Keratinocyte (primary cell): Measurements from ENCODE around the gene CLEC7A. TPM values are rescaled to one million over a fixed set of nuclear protein-coding genes. Genes with fewer than 3 reads are reported as not detected.

ENCODE experiments used
- DNase-seq: peaks from one replicate; pipeline ENCODE4 v3.0.0-alpha.2; 2011; ENCODE audit warnings: low read depth, missing footprints, low spot score
- FAIRE-seq: peaks from 2 replicates; lab custom pipeline; 2011; peaks lifted over from hg19 to GRCh38; lab: Jason Lieb, UNC
- H2AFZ ChIP-seq: 2 replicates; pipeline ENCODE4 v1.6.0; 2012; ENCODE audit warnings: low read length, control low read depth, inconsistent platforms; ENCODE audit not compliant: control insufficient read depth
- H3K27ac ChIP-seq: 2 replicates; pipeline ENCODE4 v1.5.1; 2011; ENCODE audit warnings: low read length; ENCODE audit not compliant: control insufficient read depth, insufficient read depth
- H3K27me3 ChIP-seq: 3 replicates; pipeline ENCODE4 v1.6.0; 2011; ENCODE audit warnings: low read length; ENCODE audit not compliant: control insufficient read depth, insufficient read depth; ENCODE audit errors: extremely low read depth
- H3K36me3 ChIP-seq, 2 experiments: 2 replicates in 1 of 2; 3 replicates in 1 of 2; pipeline ENCODE4 v1.5.1; 2011; ENCODE audit warnings: low read length in 2 of 2, mild to moderate bottlenecking in 1 of 2; ENCODE audit not compliant: control insufficient read depth in 2 of 2, insufficient read depth in 2 of 2; ENCODE audit errors: extremely low read depth in 1 of 2
- H3K4me1 ChIP-seq: 3 replicates; pipeline ENCODE4 v1.5.1; 2011; ENCODE audit warnings: low read length; ENCODE audit not compliant: control insufficient read depth, insufficient read depth; ENCODE audit errors: extremely low read depth
- H3K4me2 ChIP-seq: 3 replicates; pipeline ENCODE4 v1.6.0; 2011; ENCODE audit warnings: low read depth, low read length; ENCODE audit not compliant: control insufficient read depth, insufficient read depth; ENCODE audit errors: extremely low read depth
- H3K4me3 ChIP-seq, 3 experiments: fragments of 200-600 bp in 1 of 3; sonication (generic) in 1 of 3; 2 replicates in 2 of 3; 3 replicates in 1 of 3; pipeline ENCODE4 v1.5.1; 2011 to 2016; ENCODE audit warnings: low read length in 3 of 3, mild to moderate bottlenecking in 3 of 3, control low read depth in 2 of 3, inconsistent platforms in 1 of 3, low read depth in 1 of 3, mixed read lengths in 1 of 3, mixed run types in 1 of 3, moderate library complexity in 1 of 3; ENCODE audit not compliant: control insufficient read depth in 2 of 3, insufficient read depth in 2 of 3; ENCODE audit errors: extremely low read depth in 1 of 3
- H3K79me2 ChIP-seq: 2 replicates; pipeline ENCODE4 v1.6.0; 2012; ENCODE audit warnings: low read length; ENCODE audit not compliant: control insufficient read depth, insufficient read depth
- H3K9ac ChIP-seq: 3 replicates; pipeline ENCODE4 v1.6.0; 2011; ENCODE audit warnings: low read length; ENCODE audit not compliant: control insufficient read depth, insufficient read depth; ENCODE audit errors: extremely low read depth
- H3K9me1 ChIP-seq: 3 replicates; pipeline ENCODE4 v1.6.0; 2011; ENCODE audit warnings: low read length; ENCODE audit not compliant: control insufficient read depth, insufficient read depth; ENCODE audit errors: extremely low read depth
- H3K9me3 ChIP-seq: 2 replicates; pipeline ENCODE4 v1.5.1; 2012; ENCODE audit warnings: low read depth, low read length; ENCODE audit not compliant: control insufficient read depth
- H4K20me1 ChIP-seq: 3 replicates; pipeline ENCODE4 v1.6.0; 2011; ENCODE audit warnings: low read length; ENCODE audit not compliant: control insufficient read depth, insufficient read depth; ENCODE audit errors: extremely low read depth
- CTCF ChIP-seq, 3 experiments: IDR thresholded peaks in 1 of 3; conservative IDR thresholded peaks in 1 of 3; optimal IDR thresholded peaks in 1 of 3; 2 replicates in 2 of 3; 3 replicates in 1 of 3; pipeline versions ENCODE3 to v1.5.1; 2011; ENCODE audit warnings: low read length in 3 of 3, mild to moderate bottlenecking in 3 of 3, moderate library complexity in 2 of 3, control low read depth in 1 of 3, inconsistent platforms in 1 of 3; ENCODE audit not compliant: insufficient read depth in 2 of 3; ENCODE audit errors: extremely low read depth in 1 of 3
- EZH2 ChIP-seq: IDR thresholded peaks from one replicate; pipeline ENCODE4 v1.6.1; 2012; ENCODE audit warnings: inconsistent platforms, mild to moderate bottlenecking, low read length, moderate library complexity
- dilution Hi-C: fragments of 300-500 bp; cut with MboI; formaldehyde crosslinking; loops from one replicate; pipeline ENCODE4 v1.7.0; 2020; ENCODE audit warnings: low sequenced_read_pairs; ENCODE audit not compliant: extremely low pct_ligation_motif_present
- polyA plus RNA-seq, 5 experiments: library from polyadenylated mRNA; depleted of rRNA in 3 of 5; stranded (reverse) in 3 of 5; stranded (forward) in 1 of 5; unstranded in 1 of 5; fragments of >200 nt; gene quantifications; 1 replicate in 1 of 5; 2 replicates in 3 of 5; 3 replicates in 1 of 5; pipeline versions ENCODE4 v1.2.1 to v1.2.3, GENCODE V29; 2011 to 2012; ENCODE audit warnings: missing spikeins in 2 of 5, low read depth in 1 of 5, low replicate concordance in 1 of 5

CLEC7A gene
- polyA plus RNA-seq, 1 donor (not counting 4 experiments of a cell fraction or from before 2014, with no cell fraction given), result 0.62 TPM

- Histone ChIP-seq H3K4me2 (no peak overlapping the region), H3K9ac (no peak overlapping the region), H3K36me3 (no peaks in the 10 kb centered on the region), H3K9me3 (no peaks in the 10 kb centered on the region), H3K4me3 (no peak overlapping the region), H2AFZ (no peak overlapping the region), H4K20me1 (no peaks in the 10 kb centered on the region), H3K79me2 (no peaks in the 10 kb centered on the region), H3K27me3 (no peaks in the 10 kb centered on the region), H3K27ac (no peak overlapping the region), H3K4me1 (no peaks in the 10 kb centered on the region), H3K9me1 (no peaks in the 10 kb centered on the region)
- FAIRE-seq (peak; percentile 82), DNase-seq (no peak)
- dilution Hi-C loops, result no loop called here
- TF ChIP-seq CTCF (optimal IDR thresholded peaks at IDR 0.05 in 1 of 3, IDR thresholded peaks at IDR 0.05 in 1 of 3, conservative IDR thresholded peaks at IDR 0.05 in 1 of 3; ENCODE audit: extremely low read depth in 1 of 3, insufficient read depth in 2 of 3, low read length in 3 of 3) (peak; percentile 50 to 75 (median 53)), EZH2 (no peak)
Observed at GRCh38 chr12:10140001-10140400, 10.0 kb upstream of the CLEC7A start.

GRCh38 chr12:10136637-10137205 is 6.7 kb upstream of the CLEC7A start:
- Histone ChIP-seq H3K9me3 (no peaks in the 10 kb centered on the region), H3K27me3 (no peaks in the 10 kb centered on the region), H3K27ac (no peak overlapping the region), H3K4me3 (no peak overlapping the region), H3K9ac (no peak overlapping the region), H3K9me1 (no peaks in the 10 kb centered on the region), H3K4me1 (no peaks in the 10 kb centered on the region), H3K36me3 (no peaks in the 10 kb centered on the region), H2AFZ (no peak overlapping the region), H4K20me1 (no peaks in the 10 kb centered on the region), H3K79me2 (no peaks in the 10 kb centered on the region), H3K4me2 (no peak overlapping the region)
- TF ChIP-seq CTCF (optimal IDR thresholded peaks at IDR 0.05 in 1 of 3, IDR thresholded peaks at IDR 0.05 in 1 of 3, conservative IDR thresholded peaks at IDR 0.05 in 1 of 3; ENCODE audit: extremely low read depth in 1 of 3, insufficient read depth in 2 of 3, low read length in 3 of 3) (no peak), EZH2 (no peak)
- DNase-seq (no peak), FAIRE-seq (no peak)
- dilution Hi-C loops, result no loop called here
